ENCODE data around the gene LRRD1. TPM values are rescaled to one million over a fixed set of nuclear protein-coding genes. Genes with fewer than 3 reads are reported as not detected.
"Not testable (repeated sequence)": the region's sequence is repeated elsewhere in the genome, so short reads cannot be mapped to it uniquely, and the experiment has no call there.

Gene LRRD1
- total RNA-seq, 4 donors from 2014 or later, result 0.12 to 0.28 TPM; not detected in 2

- no peak for TF ChIP-seq CTCF (IDR thresholded peaks at IDR 0.05)
- DNase-seq (ENCODE audit: low spot score) (no peak), ATAC-seq (ENCODE audit: low FRiP score) (no peak)
Observed at GRCh38 chr7:92205987-92206386, 27.0 kb upstream of the LRRD1 start.

- ATAC-seq (ENCODE audit: low FRiP score) (no peak), DNase-seq (ENCODE audit: low spot score) (no peak)
- no peak for TF ChIP-seq CTCF (IDR thresholded peaks at IDR 0.05)
Observed at GRCh38 chr7:92200791-92201190, 21.8 kb upstream of the LRRD1 start.

- TF ChIP-seq CTCF (IDR thresholded peaks at IDR 0.05), result no peak
- no peak for ATAC-seq (ENCODE audit: low FRiP score)
- DNase-seq (ENCODE audit: low spot score), result no peak
Observed at GRCh38 chr7:92192326-92192725, 13.4 kb upstream of the LRRD1 start.

- not testable (repeated sequence) for ATAC-seq (ENCODE audit: low FRiP score); DNase-seq (ENCODE audit: low spot score)
Observed at GRCh38 chr7:92189246-92189645, 10.3 kb upstream of the LRRD1 start.

- DNase-seq (ENCODE audit: low spot score); ATAC-seq (ENCODE audit: low FRiP score): not testable (repeated sequence)
Observed at GRCh38 chr7:92184294-92184693, 5.4 kb upstream of the LRRD1 start.

GRCh38 chr7:92177362-92177761, 1.6 kb downstream of the LRRD1 start:
- ATAC-seq (ENCODE audit: low FRiP score) (no peak), DNase-seq (ENCODE audit: low spot score) (no peak)
- TF ChIP-seq CTCF (IDR thresholded peaks at IDR 0.05), result no peak

GRCh38 chr7:92169529-92169928, 9.4 kb downstream of the LRRD1 start:
- ATAC-seq (ENCODE audit: low FRiP score); DNase-seq (ENCODE audit: low spot score): not testable (repeated sequence)

GRCh38 chr7:92161271-92161670, 17.7 kb downstream of the LRRD1 start:
- DNase-seq (ENCODE audit: low spot score) (no peak), ATAC-seq (ENCODE audit: low FRiP score) (no peak)
- TF ChIP-seq CTCF (IDR thresholded peaks at IDR 0.05), result no peak

Data from omental fat pad (tissue), 4 donors.